ENCODE results near the gene OR2L8. TPM values are rescaled to one million over a fixed set of nuclear protein-coding genes. Genes with fewer than 3 reads are reported as not detected.

OR2L8 gene
- total and polyA plus RNA-seq, 2 of the 4 experiments (the other 2 are of a cell fraction) = not detected

GRCh38 chr1:247919952-247920351 is 28.7 kb upstream of the OR2L8 start, which contains the start of gene OR2T8:
Gene OR2T8 (plus strand): TSS chr1:247920252. CDS start chr1:247921018, 766 bp downstream.
- H2BK20ac ChIP-seq (ENCODE audit: low read depth, low read length) = no peak within 1 kb of the TSS
- H3K9me1 ChIP-seq (ENCODE audit: insufficient read depth, low read length) = no peaks in the 10 kb centered on the region
- H4K5ac ChIP-seq (ENCODE audit: low read depth, low read length) = no peak within 1 kb of the TSS
- no peak within 1 kb of the TSS for H3K9ac ChIP-seq (ENCODE audit: low read depth, low read length)
- peaks cover 12% of the 10 kb centered on the region; the same call in 1 of the 2 replicates for H3K9me3 ChIP-seq (ENCODE audit: control insufficient read depth, insufficient read depth, low read length)
- no peak within 1 kb of the TSS for H2BK15ac ChIP-seq (ENCODE audit: low read depth, low read length)
- no peak within 1 kb of the TSS for H3K56ac ChIP-seq (ENCODE audit: extremely low read depth, insufficient read depth, low read length)
- no peak within 1 kb of the TSS for H3K27ac ChIP-seq (ENCODE audit: insufficient read depth, low read length)
- H4K91ac ChIP-seq (ENCODE audit: insufficient read depth, low read depth, low read length) = no peak within 1 kb of the TSS
- H2AK9ac ChIP-seq (replicated peaks; ENCODE audit: low read depth, low read length, poor library complexity) = no peak within 1 kb of the TSS
- no peak for TF ChIP-seq CEBPB (IDR thresholded peaks at IDR 0.05; ENCODE audit: low read depth, low read length)
- no peak for TF ChIP-seq MXI1 (IDR thresholded peaks at IDR 0.05; ENCODE audit: borderline replicate concordance, low read depth, low read length)
- TF ChIP-seq MAFK (IDR thresholded peaks at IDR 0.05; ENCODE audit: low read depth, low read length) = no peak
- TF ChIP-seq RAD21 (IDR thresholded peaks at IDR 0.05; ENCODE audit: low read length) = no peak
- no peak for TF ChIP-seq RFX5 (IDR thresholded peaks at IDR 0.05; ENCODE audit: low read depth, low read length)
- TF ChIP-seq MAZ (IDR thresholded peaks at IDR 0.05; ENCODE audit: borderline replicate concordance, low read depth, low read length) = no peak
- TF ChIP-seq, protein P1, sequence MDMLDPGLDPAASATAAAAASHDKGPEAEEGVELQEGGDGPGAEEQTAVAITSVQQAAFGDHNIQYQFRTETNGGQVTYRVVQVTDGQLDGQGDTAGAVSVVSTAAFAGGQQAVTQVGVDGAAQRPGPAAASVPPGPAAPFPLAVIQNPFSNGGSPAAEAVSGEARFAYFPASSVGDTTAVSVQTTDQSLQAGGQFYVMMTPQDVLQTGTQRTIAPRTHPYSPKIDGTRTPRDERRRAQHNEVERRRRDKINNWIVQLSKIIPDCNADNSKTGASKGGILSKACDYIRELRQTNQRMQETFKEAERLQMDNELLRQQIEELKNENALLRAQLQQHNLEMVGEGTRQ (IDR thresholded peaks at IDR 0.05; ENCODE audit: low read depth, low read length) = no peak
- no peak for TF ChIP-seq CHD1 (IDR thresholded peaks at IDR 0.05; ENCODE audit: low read depth, low read length)
- no peak for TF ChIP-seq CTCF (conservative IDR thresholded peaks at IDR 0.05; ENCODE audit: low read depth, low read length)
- no peak for TF ChIP-seq FOS (IDR thresholded peaks at IDR 0.05; ENCODE audit: low read depth, low read length)
- no peak for TF ChIP-seq SMC3 (IDR thresholded peaks at IDR 0.05; ENCODE audit: low read depth, low read length)
- TF ChIP-seq, protein P2, sequence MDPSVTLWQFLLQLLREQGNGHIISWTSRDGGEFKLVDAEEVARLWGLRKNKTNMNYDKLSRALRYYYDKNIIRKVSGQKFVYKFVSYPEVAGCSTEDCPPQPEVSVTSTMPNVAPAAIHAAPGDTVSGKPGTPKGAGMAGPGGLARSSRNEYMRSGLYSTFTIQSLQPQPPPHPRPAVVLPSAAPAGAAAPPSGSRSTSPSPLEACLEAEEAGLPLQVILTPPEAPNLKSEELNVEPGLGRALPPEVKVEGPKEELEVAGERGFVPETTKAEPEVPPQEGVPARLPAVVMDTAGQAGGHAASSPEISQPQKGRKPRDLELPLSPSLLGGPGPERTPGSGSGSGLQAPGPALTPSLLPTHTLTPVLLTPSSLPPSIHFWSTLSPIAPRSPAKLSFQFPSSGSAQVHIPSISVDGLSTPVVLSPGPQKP (IDR thresholded peaks at IDR 0.05; ENCODE audit: borderline replicate concordance, low read depth, low read length) = no peak
- H3K27me3 ChIP-seq (ENCODE audit: control insufficient read depth, insufficient read depth, low read length) = no peaks in the 10 kb centered on the region
- ChIA-PET POLR2A (ENCODE audit: unreplicated experiment) (no interaction called here), CTCF (no interaction called here)
- H3K4me1 ChIP-seq (ENCODE audit: control insufficient read depth, insufficient read depth, low read length) = no peaks in the 10 kb centered on the region
- no peaks in the 10 kb centered on the region for H3K36me3 ChIP-seq (ENCODE audit: control insufficient read depth, insufficient read depth, low read length)
- H3K14ac ChIP-seq (replicated peaks; ENCODE audit: low read depth, low read length) = no peak within 1 kb of the TSS
- BruUV-seq (replicated peaks) = no TSS peak
- in situ Hi-C loops (cut with MboI; ENCODE audit: low sequenced_read_pairs) = no loop called here
- no peak for DNase-seq
- no peak within 1 kb of the TSS for H3K23ac ChIP-seq (ENCODE audit: low read depth, low read length)
- dilution Hi-C loops (cut with HindIII; ENCODE audit: low sequenced_read_pairs, unreplicated experiment) = no loop called here
- ATAC-seq (ENCODE audit: low read depth) = no peak
- no CpG with 5 or more reads among the region's 2 CpGs for WGBS, 2 experiments (ENCODE audit: extremely low coverage in 2 of 2, insufficient read length in 1 of 2)
- H4K8ac ChIP-seq (ENCODE audit: low read depth in 2 of 2, low read length in 2 of 2) = no peak within 1 kb of the TSS
- H3K79me1 ChIP-seq (ENCODE audit: low read depth in 1 of 2, low read length in 2 of 2) = no peaks in the 10 kb centered on the region
- H3K4me3 ChIP-seq (ENCODE audit: insufficient read depth, low read depth, low read length) = no peak within 1 kb of the TSS
- no peak within 1 kb of the TSS for H3K4ac ChIP-seq (ENCODE audit: low read depth, low read length)
- no peak within 1 kb of the TSS for H3K4me2 ChIP-seq (ENCODE audit: low read depth, low read length)
- H4K20me1 ChIP-seq (ENCODE audit: insufficient read depth, low read length) = no peaks in the 10 kb centered on the region
- intact Hi-C loops (cut with micrococcal nuclease) = loop anchor here (5.0 kb wide), 1 partner anchor 67 kb away; no protein-coding TSS in a partner anchor
- no peak within 1 kb of the TSS for H2AK5ac ChIP-seq (ENCODE audit: low read depth, low read length)
- H2BK120ac ChIP-seq (ENCODE audit: low read depth, low read length) = no peak within 1 kb of the TSS
- H2AFZ ChIP-seq (replicated peaks; ENCODE audit: low read length, poor library complexity) = no peak within 1 kb of the TSS
- no peak within 1 kb of the TSS for H2BK5ac ChIP-seq (ENCODE audit: low read depth, low read length, poor library complexity, severe bottlenecking)
- H3K18ac ChIP-seq (ENCODE audit: low read depth, low read length) = no peak within 1 kb of the TSS

Measured in IMR-90 (cell line).